SK-N-SH treated with all-trans-retinoic acid at 6 μM for 48 hours (cell line): Measurements from ENCODE around the gene BLMH.

Experiments
- ATAC-seq: fragments of 200-7000 bp; cut with Tn5 transposase; 3 replicates; pipeline ENCODE4 v1.9.1; 2020; ENCODE audit warnings: mild to moderate bottlenecking, moderate library complexity
- ARNTL ChIP-seq: fragments of 450-650 bp; formaldehyde crosslinking; IDR thresholded peaks from 2 replicates; pipeline ENCODE4 v1.5.0; 2020; ENCODE audit warnings: low read depth, mild to moderate bottlenecking, moderate library complexity, borderline replicate concordance
- BACH2 ChIP-seq: fragments of 250-450 bp; sonication (Bioruptor Pico); IDR thresholded peaks from 2 replicates; pipeline ENCODE4 v1.9.0; 2021; ENCODE audit warnings: mild to moderate bottlenecking, borderline replicate concordance
- CSDC2 ChIP-seq: fragments of 250-450 bp; sonication (Bioruptor Pico); IDR thresholded peaks from 2 replicates; pipeline ENCODE4 v1.5.0; 2020; ENCODE audit warnings: mild to moderate bottlenecking, moderate library complexity
- ISL1 ChIP-seq: fragments of 250-450 bp; sonication (Bioruptor Pico); IDR thresholded peaks from 2 replicates; pipeline ENCODE4 v2.1.2; 2022; ENCODE audit warnings: mild to moderate bottlenecking, moderate library complexity
- OSR1 ChIP-seq: fragments of 250-450 bp; sonication (Bioruptor Pico); IDR thresholded peaks from 2 replicates; pipeline ENCODE4 v1.8.0; 2022; ENCODE audit warnings: moderate library complexity, mild to moderate bottlenecking, inconsistent platforms
- PPARA ChIP-seq: fragments of 250-450 bp; sonication (Bioruptor Pico); IDR thresholded peaks from 2 replicates; pipeline ENCODE4 v1.5.0; 2020; ENCODE audit warnings: mild to moderate bottlenecking, borderline replicate concordance
- TCF4 ChIP-seq: fragments of 250-450 bp; sonication (Bioruptor Pico); IDR thresholded peaks from 2 replicates; pipeline ENCODE4 v1.8.0; 2021; ENCODE audit warnings: mild to moderate bottlenecking, moderate library complexity, borderline replicate concordance
- ZC3H10 ChIP-seq: fragments of 250-450 bp; sonication (Bioruptor Pico); IDR thresholded peaks from 2 replicates; pipeline ENCODE4 v1.5.1; 2021; ENCODE audit warnings: mild to moderate bottlenecking, moderate library complexity
- ZFP3 ChIP-seq: fragments of 250-450 bp; sonication (Bioruptor Pico); IDR thresholded peaks from 2 replicates; pipeline ENCODE4 v1.5.0; 2020; ENCODE audit warnings: mild to moderate bottlenecking, moderate library complexity
- ZFP30 ChIP-seq: fragments of 450-650 bp; formaldehyde crosslinking; IDR thresholded peaks from 2 replicates; pipeline ENCODE4 v1.5.0; 2022; ENCODE audit warnings: mild to moderate bottlenecking, moderate library complexity
- TF ChIP-seq, protein P1 (sequence below): fragments of 250-450 bp; sonication (Bioruptor Pico); IDR thresholded peaks from 2 replicates; pipeline ENCODE4 v1.5.1; 2021; ENCODE audit warnings: mild to moderate bottlenecking, moderate library complexity
- TF ChIP-seq, protein P2 (sequence below): fragments of 250-450 bp; sonication (Bioruptor Pico); IDR thresholded peaks from 2 replicates; pipeline ENCODE4 v1.5.1; 2020; ENCODE audit warnings: low read depth, mild to moderate bottlenecking, moderate library complexity
- TF ChIP-seq, protein P3 (sequence below): fragments of 250-450 bp; sonication (Bioruptor Pico); IDR thresholded peaks from 2 replicates; pipeline ENCODE4 v1.5.0; 2020; ENCODE audit warnings: mild to moderate bottlenecking, moderate library complexity
- TF ChIP-seq, protein P4 (sequence below): fragments of 250-450 bp; sonication (Bioruptor Pico); IDR thresholded peaks from 2 replicates; pipeline ENCODE4 v1.8.0; 2020; ENCODE audit warnings: mild to moderate bottlenecking, moderate library complexity, borderline replicate concordance
- TF ChIP-seq, protein P5 (sequence below): fragments of 250-450 bp; sonication (Bioruptor Pico); IDR thresholded peaks from 2 replicates; pipeline ENCODE4 v1.8.0; 2021; ENCODE audit warnings: low read depth, mild to moderate bottlenecking, moderate library complexity, borderline replicate concordance

Gene BLMH

DNA sequence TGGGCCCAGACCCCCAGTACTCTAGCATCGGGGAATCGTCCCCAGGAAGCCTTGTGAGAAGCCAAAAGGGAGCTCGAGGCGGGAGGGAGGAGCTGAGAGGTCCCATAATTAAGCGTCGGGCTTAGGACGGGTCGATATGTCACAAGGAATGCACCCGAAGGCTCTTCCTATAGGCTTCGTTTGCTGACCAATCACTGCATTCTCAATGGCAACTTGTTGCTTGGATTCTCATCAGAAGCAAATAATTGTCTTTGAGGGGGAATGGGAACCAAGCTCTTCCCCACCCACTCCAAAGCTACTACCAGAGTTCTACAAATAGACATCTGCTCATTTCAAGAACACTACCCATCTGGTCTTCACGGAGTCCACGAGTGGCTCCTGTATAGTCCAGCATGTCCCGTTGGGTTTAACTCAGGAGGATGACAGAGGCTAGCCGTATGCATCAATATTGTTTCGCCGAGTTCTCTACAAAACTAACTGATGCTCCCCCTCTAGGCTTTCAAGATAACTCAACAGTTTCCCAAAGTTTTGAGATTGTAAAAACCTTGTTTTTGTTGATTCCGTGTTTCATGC, 628 bp upstream of the BLMH start:
- TF ChIP-seq CSDC2 (CRISPR knock-in tag) = no peak
- TF ChIP-seq ISL1 (CRISPR knock-in tag) = no peak
- TF ChIP-seq ARNTL (CRISPR knock-in tag) = no peak
- TF ChIP-seq PPARA (CRISPR knock-in tag) = no peak
- TF ChIP-seq, protein P1, sequence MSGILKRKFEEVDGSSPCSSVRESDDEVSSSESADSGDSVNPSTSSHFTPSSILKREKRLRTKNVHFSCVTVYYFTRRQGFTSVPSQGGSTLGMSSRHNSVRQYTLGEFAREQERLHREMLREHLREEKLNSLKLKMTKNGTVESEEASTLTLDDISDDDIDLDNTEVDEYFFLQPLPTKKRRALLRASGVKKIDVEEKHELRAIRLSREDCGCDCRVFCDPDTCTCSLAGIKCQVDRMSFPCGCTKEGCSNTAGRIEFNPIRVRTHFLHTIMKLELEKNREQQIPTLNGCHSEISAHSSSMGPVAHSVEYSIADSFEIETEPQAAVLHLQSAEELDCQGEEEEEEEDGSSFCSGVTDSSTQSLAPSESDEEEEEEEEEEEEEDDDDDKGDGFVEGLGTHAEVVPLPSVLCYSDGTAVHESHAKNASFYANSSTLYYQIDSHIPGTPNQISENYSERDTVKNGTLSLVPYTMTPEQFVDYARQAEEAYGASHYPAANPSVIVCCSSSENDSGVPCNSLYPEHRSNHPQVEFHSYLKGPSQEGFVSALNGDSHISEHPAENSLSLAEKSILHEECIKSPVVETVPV = no peak
- TF ChIP-seq ZC3H10 = no peak
- TF ChIP-seq ZFP30 (CRISPR knock-in tag) = no peak
- TF ChIP-seq, protein P2, sequence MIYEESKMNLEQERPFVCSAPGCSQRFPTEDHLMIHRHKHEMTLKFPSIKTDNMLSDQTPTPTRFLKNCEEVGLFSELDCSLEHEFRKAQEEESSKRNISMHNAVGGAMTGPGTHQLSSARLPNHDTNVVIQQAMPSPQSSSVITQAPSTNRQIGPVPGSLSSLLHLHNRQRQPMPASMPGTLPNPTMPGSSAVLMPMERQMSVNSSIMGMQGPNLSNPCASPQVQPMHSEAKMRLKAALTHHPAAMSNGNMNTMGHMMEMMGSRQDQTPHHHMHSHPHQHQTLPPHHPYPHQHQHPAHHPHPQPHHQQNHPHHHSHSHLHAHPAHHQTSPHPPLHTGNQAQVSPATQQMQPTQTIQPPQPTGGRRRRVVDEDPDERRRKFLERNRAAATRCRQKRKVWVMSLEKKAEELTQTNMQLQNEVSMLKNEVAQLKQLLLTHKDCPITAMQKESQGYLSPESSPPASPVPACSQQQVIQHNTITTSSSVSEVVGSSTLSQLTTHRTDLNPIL (CRISPR knock-in tag) = no peak
- TF ChIP-seq, protein P3, sequence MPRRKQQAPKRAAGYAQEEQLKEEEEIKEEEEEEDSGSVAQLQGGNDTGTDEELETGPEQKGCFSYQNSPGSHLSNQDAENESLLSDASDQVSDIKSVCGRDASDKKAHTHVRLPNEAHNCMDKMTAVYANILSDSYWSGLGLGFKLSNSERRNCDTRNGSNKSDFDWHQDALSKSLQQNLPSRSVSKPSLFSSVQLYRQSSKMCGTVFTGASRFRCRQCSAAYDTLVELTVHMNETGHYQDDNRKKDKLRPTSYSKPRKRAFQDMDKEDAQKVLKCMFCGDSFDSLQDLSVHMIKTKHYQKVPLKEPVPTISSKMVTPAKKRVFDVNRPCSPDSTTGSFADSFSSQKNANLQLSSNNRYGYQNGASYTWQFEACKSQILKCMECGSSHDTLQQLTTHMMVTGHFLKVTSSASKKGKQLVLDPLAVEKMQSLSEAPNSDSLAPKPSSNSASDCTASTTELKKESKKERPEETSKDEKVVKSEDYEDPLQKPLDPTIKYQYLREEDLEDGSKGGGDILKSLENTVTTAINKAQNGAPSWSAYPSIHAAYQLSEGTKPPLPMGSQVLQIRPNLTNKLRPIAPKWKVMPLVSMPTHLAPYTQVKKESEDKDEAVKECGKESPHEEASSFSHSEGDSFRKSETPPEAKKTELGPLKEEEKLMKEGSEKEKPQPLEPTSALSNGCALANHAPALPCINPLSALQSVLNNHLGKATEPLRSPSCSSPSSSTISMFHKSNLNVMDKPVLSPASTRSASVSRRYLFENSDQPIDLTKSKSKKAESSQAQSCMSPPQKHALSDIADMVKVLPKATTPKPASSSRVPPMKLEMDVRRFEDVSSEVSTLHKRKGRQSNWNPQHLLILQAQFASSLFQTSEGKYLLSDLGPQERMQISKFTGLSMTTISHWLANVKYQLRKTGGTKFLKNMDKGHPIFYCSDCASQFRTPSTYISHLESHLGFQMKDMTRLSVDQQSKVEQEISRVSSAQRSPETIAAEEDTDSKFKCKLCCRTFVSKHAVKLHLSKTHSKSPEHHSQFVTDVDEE (CRISPR knock-in tag) = no peak
- TF ChIP-seq, protein P4, sequence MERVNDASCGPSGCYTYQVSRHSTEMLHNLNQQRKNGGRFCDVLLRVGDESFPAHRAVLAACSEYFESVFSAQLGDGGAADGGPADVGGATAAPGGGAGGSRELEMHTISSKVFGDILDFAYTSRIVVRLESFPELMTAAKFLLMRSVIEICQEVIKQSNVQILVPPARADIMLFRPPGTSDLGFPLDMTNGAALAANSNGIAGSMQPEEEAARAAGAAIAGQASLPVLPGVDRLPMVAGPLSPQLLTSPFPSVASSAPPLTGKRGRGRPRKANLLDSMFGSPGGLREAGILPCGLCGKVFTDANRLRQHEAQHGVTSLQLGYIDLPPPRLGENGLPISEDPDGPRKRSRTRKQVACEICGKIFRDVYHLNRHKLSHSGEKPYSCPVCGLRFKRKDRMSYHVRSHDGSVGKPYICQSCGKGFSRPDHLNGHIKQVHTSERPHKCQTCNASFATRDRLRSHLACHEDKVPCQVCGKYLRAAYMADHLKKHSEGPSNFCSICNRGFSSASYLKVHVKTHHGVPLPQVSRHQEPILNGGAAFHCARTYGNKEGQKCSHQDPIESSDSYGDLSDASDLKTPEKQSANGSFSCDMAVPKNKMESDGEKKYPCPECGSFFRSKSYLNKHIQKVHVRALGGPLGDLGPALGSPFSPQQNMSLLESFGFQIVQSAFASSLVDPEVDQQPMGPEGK = no peak
- TF ChIP-seq, all 23 proteins: peak for 0
- ATAC-seq = peak; percentile 31

DNA sequence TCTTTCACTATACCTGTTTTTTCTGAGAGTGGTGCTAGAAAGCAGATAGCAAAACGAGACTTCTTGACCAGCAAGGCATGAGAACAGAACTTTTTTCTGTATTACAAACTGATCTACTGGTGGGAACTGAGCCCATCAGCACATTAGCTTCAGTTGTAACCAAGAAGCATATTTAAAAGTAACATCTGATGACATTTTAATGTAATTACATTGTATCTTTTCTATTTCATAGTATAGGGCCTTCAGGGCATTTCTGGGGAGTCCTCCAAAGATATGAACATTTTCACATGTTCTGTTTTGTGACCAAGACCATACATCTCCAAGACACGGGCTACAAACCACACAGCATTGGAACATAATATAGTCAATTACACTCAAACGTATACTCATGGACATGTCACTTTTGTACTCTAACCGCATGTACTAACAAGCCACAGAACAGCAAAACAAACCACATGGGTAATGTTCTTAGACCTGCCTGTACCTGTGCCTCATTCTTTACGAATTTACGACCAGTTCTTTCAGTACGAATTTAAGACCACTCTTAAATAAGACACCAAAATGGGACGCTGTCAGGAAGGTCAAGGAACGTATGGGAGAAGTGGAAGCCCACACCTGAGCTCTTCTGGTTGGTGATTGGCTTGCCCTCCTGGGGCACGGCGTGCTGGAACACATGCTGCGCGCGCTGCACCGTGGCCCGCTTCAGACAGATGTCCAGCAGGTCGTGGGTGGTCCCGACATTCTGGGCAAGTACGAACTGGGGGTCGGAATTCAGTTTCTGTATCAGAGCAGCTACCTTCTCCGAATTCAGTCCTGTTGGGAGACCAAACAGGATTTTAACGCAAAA, 825 bp downstream of the BLMH start:
- peak; percentile 82 for ATAC-seq
- TF ChIP-seq, protein P5, sequence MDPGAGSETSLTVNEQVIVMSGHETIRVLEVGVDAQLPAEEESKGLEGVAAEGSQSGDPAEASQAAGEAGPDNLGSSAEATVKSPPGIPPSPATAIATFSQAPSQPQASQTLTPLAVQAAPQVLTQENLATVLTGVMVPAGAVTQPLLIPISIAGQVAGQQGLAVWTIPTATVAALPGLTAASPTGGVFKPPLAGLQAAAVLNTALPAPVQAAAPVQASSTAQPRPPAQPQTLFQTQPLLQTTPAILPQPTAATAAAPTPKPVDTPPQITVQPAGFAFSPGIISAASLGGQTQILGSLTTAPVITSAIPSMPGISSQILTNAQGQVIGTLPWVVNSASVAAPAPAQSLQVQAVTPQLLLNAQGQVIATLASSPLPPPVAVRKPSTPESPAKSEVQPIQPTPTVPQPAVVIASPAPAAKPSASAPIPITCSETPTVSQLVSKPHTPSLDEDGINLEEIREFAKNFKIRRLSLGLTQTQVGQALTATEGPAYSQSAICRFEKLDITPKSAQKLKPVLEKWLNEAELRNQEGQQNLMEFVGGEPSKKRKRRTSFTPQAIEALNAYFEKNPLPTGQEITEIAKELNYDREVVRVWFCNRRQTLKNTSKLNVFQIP (CRISPR knock-in tag) = no peak
- TF ChIP-seq ISL1 (CRISPR knock-in tag) = peak; percentile 50; the same call in 1 of the 2 replicates

DNA sequence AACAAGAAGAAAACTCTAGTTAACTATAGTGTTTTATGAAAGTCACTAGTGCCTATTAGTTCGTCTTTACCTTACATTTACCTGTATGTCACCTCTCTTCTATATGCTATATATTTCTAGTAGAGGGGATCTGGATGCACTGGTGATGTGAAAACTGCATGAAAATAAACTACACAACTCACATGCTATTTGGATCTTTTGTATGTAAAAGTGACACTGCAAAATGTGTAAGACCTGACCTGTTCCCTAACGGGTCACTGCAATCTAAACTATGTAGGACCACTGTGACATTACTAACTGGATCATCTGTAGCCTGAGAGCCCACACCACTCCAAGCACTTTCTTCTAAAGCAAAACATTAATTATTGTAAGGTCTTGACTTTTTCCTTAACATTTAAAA, 1.7 kb downstream of the BLMH start:
- ATAC-seq = no peak
- TF ChIP-seq ISL1 (CRISPR knock-in tag) (no peak), OSR1 (no peak), TCF4 (CRISPR knock-in tag) (no peak), BACH2 (CRISPR knock-in tag) (no peak), ARNTL (CRISPR knock-in tag) (no peak), ZFP3 (no peak), ZC3H10 (no peak), CSDC2 (CRISPR knock-in tag) (no peak)
- TF ChIP-seq, protein P5 (CRISPR knock-in tag) = no peak
- TF ChIP-seq, protein P4 = no peak
- TF ChIP-seq, all 23 proteins: peak for 0
